ENCODE data around the gene SAMD9L. TPM values are rescaled to one million over a fixed set of nuclear protein-coding genes. Genes with fewer than 3 reads are reported as not detected.
"Not testable (repeated sequence)": the region's sequence is repeated elsewhere in the genome, so short reads cannot be mapped to it uniquely, and the experiment has no call there.

The SAMD9L gene
- total RNA-seq, 1 donor from 2014 or later, result 11.8 TPM

DNA sequence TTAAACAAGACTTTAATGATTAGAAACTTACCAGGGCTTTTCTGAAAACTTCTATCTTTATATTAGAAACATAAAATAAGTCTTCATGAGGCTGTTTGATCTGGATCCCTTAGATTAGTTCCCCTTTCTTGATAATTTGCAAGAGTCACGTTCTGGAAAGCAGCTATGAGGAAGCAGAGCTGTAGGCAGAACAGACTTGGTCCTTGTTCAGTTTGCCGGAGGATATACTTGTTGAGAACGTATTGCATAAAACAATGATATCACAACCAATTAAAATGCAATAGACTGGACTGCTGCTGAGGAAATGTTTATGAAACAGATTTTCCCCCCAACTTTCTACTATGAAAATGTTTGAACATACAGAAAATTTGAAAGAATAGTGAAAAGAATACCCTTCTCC lies 2.8 kb downstream of the SAMD9L start:
- no peak for DNase-seq

- no peak for DNase-seq
Observed at GRCh38 chr7:93142127-93142526, 6.1 kb downstream of the SAMD9L start.

DNA sequence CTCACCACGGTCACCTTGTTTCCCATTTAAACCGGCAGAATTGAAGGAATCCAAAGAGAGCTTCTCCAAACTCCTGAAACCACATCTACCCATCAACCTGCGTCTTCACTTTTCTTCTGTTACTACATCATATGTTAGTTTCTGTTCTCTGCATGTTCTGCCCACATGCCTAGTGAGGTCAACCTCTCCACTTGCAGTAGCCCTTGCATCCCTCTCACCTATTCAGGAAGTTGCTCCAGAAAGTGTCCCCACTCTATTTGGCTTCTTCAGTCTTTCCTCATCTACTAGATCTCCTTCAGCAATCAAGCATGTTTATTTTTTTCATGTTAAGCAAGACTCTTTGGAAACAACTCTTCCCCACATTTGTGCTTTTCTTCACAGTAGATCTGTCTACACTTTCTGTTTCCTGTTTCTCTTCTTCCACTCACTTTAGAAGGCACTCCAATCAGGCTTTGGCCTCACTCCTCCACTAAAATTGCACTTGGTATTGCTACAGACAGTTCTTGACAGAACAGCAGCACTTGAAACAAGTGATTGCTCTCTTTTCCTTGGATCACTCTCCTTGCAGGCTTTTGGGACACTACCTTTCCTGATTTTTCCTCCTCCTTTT lies 7.5 kb downstream of the SAMD9L start:
- DNase-seq, result no peak

DNA sequence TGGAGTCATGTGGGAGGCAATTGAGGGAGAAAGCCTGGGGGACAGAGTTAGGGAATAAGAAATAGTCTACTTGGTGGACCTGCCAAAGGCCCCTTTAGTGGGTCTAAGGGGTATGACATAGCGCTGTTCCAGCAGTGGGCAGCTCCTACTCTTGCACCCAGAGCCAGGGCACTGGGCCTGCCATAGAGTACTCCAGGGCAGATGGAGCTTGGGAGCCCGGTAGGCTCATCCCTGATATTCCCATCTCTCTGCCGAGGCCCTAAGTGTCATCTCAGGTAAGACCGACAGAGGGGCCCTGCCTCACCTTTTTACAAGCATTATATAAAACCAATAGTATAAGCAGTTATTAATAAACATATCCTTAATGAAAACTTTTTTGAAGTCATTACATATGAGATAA lies 9.6 kb downstream of the SAMD9L start:
- DNase-seq, result no peak

DNA sequence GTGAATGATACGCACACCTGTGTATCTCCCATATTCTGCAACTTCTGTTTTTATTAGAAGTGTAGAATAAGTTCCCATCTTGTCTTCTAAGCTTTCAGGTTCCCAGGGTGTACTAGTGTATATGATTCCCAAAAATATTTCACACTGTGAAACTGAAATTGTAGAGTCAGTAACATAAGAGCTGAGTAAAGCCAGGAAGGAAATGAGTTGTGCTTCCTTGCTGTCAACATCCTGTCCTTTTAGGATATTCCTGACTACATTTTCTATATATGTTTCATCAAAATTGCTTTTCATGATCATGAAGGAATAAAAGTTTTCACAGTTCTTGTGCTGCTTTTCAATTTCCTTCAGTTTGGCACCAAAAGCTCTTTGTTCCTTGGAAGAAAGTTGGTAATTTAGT lies 15.2 kb downstream of the SAMD9L start:
- no peak for DNase-seq

DNA sequence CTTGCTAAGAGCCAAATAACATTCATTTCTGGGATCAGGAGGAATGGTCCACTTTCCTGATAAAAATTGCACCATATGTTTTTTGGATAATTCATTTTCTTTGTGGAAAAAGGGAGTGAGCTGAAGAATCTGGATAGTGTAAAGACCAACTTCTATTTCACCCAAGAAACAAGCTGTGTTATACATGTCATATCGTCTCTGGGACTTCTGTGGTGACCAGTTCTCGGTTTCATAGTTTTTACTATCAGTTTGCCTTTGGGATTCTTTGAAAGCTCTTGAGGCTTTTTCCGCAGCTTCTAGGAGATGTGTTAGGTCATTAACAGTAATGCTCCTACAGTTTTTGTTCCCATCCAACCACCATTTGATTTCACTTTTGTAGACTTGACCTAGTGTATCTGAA lies 16.0 kb downstream of the SAMD9L start:
- DNase-seq, result no peak

- not testable (repeated sequence) for DNase-seq
Observed at GRCh38 chr7:93126954-93127353, 21.2 kb downstream of the SAMD9L start.

- not testable (repeated sequence) for DNase-seq
Observed at GRCh38 chr7:93123532-93123931, 24.7 kb downstream of the SAMD9L start.

DNA sequence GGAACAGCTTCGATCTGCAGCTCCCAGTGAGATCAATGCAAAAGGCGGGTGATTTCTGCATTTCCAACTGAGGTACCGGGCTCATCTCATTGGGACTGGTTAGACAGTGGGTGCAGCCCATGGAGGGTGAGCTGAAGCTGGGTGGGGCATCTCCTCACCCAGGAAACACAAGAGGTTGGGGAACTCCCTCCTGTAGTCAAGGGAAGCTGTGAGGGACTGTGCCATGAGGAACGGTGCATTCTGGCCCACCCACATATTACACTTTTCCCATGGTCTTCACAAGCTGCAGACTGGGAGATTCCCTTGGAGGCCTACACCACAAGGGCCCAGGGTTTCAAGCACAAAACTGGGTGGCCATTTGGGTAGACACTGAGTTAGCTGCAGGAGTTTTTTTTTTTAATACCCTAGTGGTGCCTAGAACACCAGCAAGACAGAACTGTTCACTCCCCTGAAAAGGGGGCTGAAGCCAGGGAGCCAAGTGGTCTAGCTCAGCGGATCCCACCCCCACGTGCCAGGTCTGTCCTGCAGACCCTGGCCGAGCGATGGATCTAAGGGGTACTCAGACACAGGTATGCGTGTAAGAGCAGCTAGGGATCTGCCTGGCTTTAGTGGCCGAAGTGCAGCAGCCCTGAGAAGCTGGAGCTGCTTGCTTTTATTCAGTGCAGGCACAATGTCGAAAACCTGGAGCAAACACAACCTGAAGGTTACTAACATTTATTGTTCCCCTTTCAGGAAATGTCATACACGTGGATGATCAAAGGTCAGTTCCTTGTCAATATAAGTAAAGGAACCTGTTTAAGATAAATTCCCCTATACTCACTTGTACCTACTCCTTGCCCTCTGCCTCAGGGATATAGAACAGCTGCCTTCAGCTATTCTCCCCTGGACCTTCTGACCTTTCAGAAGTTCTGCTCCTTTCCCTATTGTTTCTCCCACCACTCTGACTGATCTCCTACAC lies 27.3 kb downstream of the SAMD9L start:
- no peak for DNase-seq

DNA sequence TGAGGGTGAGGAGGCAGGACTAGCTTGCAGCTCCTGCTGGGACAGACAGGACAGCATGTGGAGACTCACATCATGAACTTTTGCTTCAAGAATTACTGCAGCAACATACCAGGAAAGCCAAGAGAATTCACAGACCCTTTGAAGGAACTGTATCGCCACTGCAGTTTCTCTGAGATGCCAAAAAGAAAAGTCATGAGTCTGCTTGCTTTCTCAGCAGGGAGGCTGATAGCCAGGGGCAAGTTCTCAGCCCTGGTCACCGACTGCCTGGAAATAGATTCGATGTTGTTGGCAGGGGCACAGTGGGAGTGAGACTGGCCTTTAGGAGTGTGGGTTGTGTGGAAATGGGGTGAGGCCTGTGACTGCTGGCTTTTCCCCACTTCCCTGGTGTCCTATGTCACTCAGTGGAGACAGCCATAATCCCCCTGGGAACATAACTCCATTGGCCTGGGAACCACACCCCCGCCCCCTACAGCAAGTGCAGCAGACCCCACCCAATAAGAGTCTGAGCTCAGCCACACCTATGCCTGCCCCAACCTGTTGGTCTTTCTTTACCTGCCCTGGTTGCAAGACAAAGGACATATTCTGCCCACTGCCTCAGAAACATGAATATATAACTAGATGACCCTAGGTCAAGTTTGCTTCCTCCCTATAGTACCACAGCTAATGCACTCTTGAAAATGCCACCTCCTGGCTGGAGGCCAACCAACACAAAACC lies 28.8 kb downstream of the SAMD9L start:
- DNase-seq, result no peak

DNA sequence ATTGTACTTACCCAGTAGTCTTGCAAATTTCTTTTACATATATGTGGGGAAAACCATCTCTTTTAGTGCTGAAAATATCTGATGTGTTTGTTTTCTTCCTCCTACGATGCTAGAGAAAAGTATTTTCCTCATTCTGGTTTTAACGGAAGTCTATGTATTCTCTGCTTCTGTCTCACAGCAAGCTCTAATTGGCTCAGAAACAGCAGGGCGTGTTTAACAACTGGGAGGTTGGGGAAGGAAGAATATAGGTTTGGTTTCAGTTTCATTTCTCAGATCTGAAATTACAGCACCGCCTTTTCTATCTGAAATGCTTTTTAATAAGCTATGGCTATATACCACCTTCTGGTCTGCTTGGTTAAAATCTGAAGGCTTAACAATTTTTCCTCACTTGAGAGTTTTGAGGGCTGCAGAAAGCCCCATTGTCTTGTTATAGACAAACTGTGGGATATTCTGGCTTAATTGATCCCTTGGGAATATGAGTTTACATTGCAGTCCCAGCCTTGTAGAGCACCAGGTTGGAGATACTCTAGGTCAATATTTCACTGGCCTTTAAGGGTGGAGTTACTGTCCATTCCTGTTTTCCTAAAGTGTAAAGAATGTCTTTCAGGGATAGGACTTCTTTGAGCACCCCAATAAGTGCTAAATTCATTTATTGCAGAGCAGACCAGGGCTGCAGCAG lies 30.2 kb downstream of the SAMD9L start, which contains the start of gene SAMD9:
TSS of gene SAMD9 (minus strand) at position 128 of the 679 bp plus-strand sequence. CDS start 11,882 bp downstream, outside the sequence.
- DNase-seq, result peak; percentile 79

DNA sequence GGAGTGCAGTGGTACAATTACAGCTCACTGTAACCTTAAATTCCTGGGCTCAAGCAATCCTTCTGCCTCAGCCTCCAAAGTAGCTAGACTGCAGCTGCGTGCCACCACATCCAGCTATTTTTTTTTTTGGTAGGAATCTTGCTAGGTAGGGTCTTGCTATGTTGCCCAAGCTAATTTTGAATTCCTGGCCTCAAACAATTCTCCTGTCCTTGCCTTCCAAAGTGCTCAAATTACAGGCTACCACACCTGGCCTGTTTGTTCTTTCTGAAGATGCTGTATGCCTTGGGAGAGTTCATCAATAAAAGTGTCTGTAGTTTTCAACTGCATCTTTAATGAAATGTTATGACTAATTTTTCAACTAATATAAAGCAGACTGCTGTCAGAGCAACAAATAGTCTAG lies 30.9 kb downstream of the SAMD9L start:
- no peak for DNase-seq

- DNase-seq, result no peak
Observed at GRCh38 chr7:93115796-93116195, 32.4 kb downstream of the SAMD9L start.

- no peak for DNase-seq
Observed at GRCh38 chr7:93108003-93108402, 40.2 kb downstream of the SAMD9L start.

GRCh38 chr7:93097388-93097787 lies 50.8 kb downstream of the SAMD9L start:
- no peak for DNase-seq

GRCh38 chr7:93092757-93093370 lies 55.3 kb downstream of the SAMD9L start:
- DNase-seq, result no peak

Other genes starting within 250 kb of the SAMD9L start
- gene SAMD9, start 30.4 kb downstream of the SAMD9L start, total RNA-seq, result 10.9 TPM
- gene HEPACAM2, start 78.1 kb upstream of the SAMD9L start, total RNA-seq, result 0.21 TPM
- 61.7 TPM for gene VPS50, start 84.0 kb upstream of the SAMD9L start, total RNA-seq